ENCODE results near the gene PTPRN2.

DNA sequence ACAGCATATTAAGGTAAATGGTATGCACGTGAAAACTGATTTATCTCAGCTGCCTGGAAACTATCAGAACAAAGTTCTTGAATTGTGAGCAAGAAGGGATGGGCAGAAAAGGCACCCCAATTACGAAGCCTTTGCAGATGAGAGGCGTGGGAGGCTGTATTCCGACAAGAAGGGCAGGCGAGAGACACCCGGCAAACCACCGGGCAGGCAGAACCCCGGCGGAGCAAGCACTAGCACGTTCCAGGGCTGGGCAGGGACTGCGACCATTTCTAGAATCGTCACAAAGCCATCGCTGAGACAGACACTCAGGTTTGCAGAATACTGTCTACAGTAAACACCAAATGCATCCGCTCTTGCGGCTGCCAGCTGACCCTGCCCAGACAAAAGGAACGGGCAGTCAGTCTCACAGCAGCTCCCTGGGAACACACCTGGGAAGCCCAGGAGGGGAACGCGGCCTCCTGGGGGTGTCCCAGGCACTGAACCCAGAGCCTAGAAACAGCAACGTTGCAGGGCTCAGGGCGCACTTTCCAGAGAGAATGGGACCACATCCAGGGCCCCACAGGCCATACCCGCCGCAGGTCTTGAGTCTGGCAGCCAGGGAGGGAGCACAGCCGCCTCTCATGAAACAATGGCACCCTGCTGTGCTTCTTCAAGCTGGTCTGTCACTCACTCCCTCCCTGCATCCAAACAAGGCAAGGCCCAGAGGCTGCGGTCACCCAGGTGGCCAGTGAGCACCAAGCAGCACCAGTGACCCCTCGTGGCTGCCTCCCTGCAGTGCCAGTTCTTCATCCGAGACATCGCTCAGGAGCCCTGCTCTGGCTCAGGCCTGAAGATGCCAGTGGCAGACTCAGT is 261.9 kb downstream of the PTPRN2 start:
- TF ChIP-seq, protein P1, sequence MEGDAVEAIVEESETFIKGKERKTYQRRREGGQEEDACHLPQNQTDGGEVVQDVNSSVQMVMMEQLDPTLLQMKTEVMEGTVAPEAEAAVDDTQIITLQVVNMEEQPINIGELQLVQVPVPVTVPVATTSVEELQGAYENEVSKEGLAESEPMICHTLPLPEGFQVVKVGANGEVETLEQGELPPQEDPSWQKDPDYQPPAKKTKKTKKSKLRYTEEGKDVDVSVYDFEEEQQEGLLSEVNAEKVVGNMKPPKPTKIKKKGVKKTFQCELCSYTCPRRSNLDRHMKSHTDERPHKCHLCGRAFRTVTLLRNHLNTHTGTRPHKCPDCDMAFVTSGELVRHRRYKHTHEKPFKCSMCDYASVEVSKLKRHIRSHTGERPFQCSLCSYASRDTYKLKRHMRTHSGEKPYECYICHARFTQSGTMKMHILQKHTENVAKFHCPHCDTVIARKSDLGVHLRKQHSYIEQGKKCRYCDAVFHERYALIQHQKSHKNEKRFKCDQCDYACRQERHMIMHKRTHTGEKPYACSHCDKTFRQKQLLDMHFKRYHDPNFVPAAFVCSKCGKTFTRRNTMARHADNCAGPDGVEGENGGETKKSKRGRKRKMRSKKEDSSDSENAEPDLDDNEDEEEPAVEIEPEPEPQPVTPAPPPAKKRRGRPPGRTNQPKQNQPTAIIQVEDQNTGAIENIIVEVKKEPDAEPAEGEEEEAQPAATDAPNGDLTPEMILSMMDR (conservative IDR thresholded peaks at IDR 0.05 in 1 of 2, IDR thresholded peaks at IDR 0.05 in 1 of 2; ENCODE audit: low read depth in 1 of 2, low read length in 2 of 2), result no peak
- no peak for TF ChIP-seq EZH2 (IDR thresholded peaks at IDR 0.05; ENCODE audit: low read length, missing control alignments)

Data from fibroblast of lung (primary cell).